Hepatocyte (in vitro differentiated cells): ENCODE measurements around the gene AK1.

Source experiments
- CTCF ChIP-seq: fragments of 200-600 bp; sonication (generic); IDR thresholded peaks from 2 replicates; pipeline ENCODE4 v1.5.1; 2016; ENCODE audit warnings: antibody characterized with exemption, mild to moderate bottlenecking; ENCODE audit not compliant: poor library complexity
- EZH2 ChIP-seq: fragments of 200-600 bp; sonication (generic); IDR thresholded peaks from 2 replicates; pipeline ENCODE4 v1.6.1; 2016; ENCODE audit warnings: antibody characterized with exemption, mild to moderate bottlenecking, borderline replicate concordance
- EZH2phosphoT487 ChIP-seq: fragments of 200-600 bp; sonication (generic); IDR thresholded peaks from one replicate; pipeline ENCODE4 v1.6.1; 2018; ENCODE audit warnings: antibody characterized with exemption, mild to moderate bottlenecking, low read depth, moderate library complexity; ENCODE audit not compliant: unreplicated experiment, severe bottlenecking

GRCh38 chr9:127910613-127911205 is 33.2 kb upstream of the AK1 start:
- TF ChIP-seq CTCF = peak; percentile 35
- no peak for TF ChIP-seq EZH2
- TF ChIP-seq EZH2phosphoT487 = no peak
